Occipital lobe (tissue), 2 donors: ENCODE measurements around the gene MME. TPM values are rescaled to one million over a fixed set of nuclear protein-coding genes. Genes with fewer than 3 reads are reported as not detected.
"Not testable (repeated sequence)": the region's sequence is repeated elsewhere in the genome, so short reads cannot be mapped to it uniquely, and the experiment has no call there.

Experiments used
- DNase-seq: peaks from one replicate; lab custom pipeline; 2025; lab: John Stamatoyannopoulos, UW
- total RNA-seq: library from RNA; depleted of rRNA; stranded (reverse); fragments of >200 nt; gene quantifications from one replicate; pipeline ENCODE4 v1.2.3, GENCODE V29; 2014

Gene MME
- total RNA-seq, 1 donor from 2014 or later, result 7.2 TPM

DNA sequence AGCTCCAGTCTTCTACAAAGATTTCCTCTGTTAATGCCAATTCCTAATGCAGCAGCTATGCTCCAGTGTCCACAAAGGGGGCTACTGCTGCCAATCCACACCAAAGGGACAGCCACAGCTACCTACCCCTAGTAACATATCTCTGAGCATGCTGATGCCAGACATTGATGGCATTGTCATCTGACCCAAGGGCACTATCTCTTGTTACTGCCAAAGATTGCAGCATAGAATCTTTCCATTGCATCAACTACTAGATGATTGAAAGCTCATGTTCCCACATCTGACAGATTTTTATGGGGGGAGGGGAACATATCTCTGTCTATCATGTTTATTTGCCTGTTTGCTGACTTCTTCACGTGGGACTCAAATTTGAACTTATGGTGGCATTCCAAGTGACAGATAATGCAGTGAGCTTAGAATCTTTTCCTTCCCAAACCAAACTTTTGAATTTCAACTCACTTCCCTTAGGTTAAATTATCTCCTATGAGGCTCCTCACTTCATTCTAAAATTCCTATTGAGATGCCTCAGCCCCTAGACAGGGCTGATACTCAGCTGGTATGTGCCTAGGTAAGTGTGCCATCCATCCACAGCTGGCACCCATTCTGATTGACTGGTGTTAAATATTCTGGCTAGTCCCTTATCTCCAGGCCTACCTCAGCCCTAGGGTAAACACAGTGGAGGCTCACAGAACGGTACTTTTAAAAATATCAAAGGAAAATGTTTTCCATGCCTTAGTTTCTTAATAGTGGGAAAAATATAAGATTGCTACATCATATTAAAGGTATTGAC lies 113.0 kb downstream of the MME start:
- DNase-seq, result no peak

DNA sequence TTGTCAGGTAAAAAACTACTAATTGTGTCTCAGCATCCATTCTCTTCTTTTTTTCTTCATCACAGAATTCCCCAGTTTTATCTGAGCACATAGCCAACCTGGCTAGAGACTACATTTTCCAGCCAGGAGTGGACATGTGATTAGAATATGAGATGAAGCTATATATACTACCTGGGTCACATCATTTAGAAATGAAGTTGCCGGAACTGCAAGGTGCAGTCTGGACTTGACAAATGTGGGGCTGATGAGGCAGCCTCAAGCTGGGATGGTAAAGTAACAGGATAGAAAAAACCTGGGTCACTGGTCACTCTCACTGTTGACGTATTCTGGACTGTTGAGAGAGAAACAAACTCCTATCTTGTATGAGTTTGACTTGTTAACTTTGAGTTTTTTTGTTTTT lies 113.7 kb downstream of the MME start:
- no peak for DNase-seq

- DNase-seq, result no peak
Measured at GRCh38 chr3:155194973-155195957, 115.1 kb downstream of the MME start.

- no peak for DNase-seq
Measured at GRCh38 chr3:155196131-155197021, 116.3 kb downstream of the MME start.

GRCh38 chr3:155197786-155198185 lies 117.7 kb downstream of the MME start:
- no peak for DNase-seq

DNA sequence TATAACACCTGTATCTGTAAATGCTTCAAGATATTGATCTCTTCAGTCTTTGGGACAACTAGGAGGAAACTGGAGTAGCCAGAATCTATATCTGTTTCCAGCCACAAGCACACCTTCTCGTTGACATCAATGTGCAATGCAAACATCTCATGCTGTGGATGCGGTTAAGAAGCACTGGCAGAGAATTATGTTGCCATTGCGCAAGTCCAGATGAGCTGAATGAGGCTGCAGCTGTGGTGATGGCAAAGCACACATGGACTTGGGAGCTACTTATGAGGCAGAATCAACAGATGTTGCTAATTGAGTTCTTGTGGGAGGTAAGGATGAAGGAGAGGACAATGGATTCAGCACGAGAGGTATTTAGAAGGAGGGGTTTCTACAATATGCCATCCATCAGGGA lies 122.5 kb downstream of the MME start:
- no peak for DNase-seq

DNA sequence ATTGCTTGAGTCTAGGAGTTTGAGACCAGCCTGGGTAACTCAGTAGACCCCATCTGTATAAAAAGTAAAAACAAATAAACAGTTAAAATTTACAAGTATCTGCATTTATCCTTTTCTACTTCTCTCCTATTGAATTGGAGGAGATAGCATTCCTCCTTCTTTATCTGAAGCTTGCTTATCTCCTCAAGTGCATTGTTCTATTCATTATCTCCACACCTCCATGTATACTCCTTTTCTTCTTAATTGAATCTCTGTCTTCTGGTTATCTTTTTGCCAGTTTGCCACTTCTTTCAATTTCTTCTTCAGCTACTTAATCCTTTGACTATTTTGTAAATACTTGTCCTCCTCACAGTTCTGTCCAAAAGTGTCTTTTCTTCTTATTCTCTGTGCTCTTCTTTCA lies 124.7 kb downstream of the MME start:
- no peak for DNase-seq

DNA sequence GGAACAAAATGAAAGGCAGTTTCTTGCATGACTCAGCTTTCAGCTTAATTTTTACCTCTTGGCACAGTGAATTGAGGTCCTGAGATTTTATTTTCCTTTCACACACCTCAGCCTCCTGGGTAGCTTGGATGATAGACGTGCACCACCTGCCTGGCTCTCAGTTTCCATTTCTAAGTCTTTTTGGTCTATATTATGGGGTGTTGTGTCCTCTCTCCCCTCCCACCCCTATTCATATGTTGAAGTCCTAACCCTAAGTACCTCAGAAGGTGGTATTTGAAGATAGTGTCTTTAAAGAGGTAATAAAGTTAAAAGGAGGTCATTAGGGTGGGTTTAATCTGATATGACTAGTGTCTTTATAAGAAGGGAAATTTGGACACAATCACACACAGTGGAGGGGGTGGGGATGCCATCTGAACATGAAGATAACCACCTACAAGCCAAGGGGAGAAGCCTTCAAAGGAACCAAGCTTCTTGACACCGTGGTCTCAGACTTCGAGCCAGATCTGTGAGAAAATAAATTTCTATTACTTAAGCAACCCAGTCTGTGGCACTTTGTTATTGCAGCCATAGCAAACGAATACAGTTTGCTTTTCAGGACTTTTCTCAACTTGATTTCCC lies 128.2 kb downstream of the MME start:
- DNase-seq, result no peak

DNA sequence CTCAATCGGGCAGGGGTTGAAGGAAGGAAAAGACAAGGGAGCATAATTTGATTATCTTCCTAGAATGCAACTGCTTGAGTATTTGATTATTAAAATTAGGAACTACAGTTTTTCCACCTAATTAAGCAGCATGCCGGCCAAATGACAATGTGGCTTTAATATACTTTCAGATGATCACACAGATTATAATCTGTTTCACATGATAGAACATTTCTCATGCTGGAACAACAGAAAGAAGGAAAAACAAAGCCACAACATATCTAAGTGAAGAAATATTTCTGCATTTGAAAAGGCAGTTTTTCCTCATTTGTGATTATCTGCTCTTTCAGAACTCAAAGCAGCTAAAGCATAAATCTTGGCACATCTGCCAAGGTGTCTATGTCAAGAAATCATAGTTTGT lies 130.6 kb downstream of the MME start:
- no peak for DNase-seq

GRCh38 chr3:155211266-155211665 lies 131.1 kb downstream of the MME start:
- no peak for DNase-seq

GRCh38 chr3:155211940-155212339 lies 131.8 kb downstream of the MME start:
- no peak for DNase-seq

- not testable (repeated sequence) for DNase-seq
Measured at GRCh38 chr3:155216007-155216406, 135.9 kb downstream of the MME start.

GRCh38 chr3:155217591-155217990 lies 137.5 kb downstream of the MME start:
- DNase-seq, result no peak

DNA sequence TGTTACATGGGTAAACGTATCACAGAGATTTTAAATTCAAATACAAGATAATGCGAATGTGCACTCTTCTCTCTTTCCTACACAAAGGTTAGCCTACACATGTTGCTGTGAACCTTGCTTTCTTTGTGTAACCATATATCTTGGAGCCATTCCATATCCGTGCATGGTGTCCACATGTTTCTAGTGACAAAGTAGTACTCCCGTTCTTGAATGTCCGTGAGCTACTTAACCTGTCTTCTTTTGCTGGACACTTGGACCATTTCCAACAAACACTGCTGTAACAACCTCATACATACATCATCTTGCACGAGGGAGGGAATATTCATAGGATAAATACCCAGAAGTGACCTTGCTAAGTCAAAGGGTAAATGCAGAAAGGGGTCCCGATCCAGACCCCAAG lies 138.3 kb downstream of the MME start:
- DNase-seq, result no peak

DNA sequence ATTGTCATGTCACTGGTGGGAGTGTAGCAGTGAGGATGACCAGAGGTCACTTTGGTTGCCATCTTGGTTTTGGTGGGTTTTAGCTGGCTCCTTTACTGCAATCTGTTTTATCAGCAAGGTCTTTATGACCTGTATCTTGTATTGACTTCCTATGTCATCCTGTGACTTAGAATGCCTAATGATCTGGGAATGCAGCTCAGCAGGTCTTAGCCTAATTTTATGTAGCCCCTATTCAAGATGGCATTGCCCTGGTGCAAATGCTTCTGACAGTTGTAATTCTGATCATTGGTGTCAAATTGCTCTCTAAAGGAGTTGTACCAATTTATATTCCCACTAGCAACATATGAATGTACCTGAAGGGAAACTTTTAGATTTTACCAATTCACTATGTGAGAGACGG lies 139.0 kb downstream of the MME start:
- no peak for DNase-seq

DNA sequence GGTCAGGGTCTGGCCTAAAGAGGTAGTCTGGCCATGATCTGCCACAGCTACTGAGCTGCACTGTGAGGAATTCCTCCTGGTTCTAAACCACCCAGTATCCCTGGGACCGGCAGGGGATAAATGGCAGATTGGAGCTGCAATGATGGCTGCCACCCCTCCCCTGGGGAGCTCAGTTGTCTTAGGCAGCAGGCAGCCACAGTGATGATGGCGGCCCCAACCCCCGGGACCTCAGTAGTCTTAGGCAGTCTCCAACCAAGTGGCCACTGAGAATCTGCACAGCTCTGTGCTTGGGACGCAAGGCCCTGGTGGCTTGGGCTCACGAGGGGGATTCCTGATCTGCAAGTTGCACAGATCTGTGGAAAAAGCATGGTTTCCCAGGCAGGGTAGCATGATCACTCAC lies 145.3 kb downstream of the MME start:
- DNase-seq, result no peak

GRCh38 chr3:155227141-155227540 lies 147.0 kb downstream of the MME start:
- no peak for DNase-seq

- DNase-seq, result no peak
Measured at GRCh38 chr3:155228676-155229075, 148.6 kb downstream of the MME start.

GRCh38 chr3:155229086-155229485 lies 149.0 kb downstream of the MME start:
- no peak for DNase-seq

DNA sequence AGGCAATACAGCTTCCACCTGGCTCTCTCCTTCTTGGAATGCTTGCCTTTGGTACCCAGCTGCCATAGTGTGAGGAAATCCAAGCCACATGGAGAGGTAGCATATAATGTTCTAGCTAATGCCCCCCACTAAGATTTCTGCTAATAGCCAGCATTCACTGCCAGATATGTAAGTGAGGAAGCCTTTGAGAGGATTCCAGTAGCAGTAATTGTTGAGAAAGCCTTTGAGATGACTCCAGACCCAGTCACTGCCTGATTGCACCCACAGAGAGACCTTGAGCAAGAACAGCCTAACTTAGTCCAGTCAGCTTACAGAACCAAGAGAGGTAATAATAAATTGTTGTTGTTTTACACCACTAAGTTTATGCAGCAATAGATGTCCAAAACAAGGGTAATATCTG lies 150.3 kb downstream of the MME start:
- no peak for DNase-seq

DNA sequence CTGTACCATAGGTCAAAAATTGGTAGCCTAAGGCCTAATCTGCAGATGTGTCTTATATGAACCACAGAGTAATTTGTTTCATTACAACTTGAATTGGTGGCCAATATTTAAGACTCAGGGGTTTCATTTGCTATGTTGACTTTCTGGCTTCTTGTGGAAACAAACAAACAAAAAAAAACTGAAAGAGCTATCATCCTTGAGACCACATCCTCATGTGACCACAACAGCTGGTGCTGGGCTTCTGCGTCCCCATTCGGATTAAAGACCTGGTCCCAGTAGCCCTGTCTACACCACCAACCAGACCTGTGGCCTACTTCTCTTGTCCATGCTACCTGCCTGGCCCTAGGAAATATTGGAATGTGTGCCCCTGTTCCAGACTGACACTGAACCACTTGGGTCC lies 151.7 kb downstream of the MME start:
- DNase-seq, result no peak
